PC-9 (cell line): ENCODE measurements around the gene HSDL1. TPM values are rescaled to one million over a fixed set of nuclear protein-coding genes. Genes with fewer than 3 reads are reported as not detected.

Experiments
- BruUV-seq: library from RNA; stranded (reverse); fragments of 400-500 nt; replicated peaks from 2 replicates; lab custom pipeline; 2021; lab: Mats Ljungman, UMichigan
- CTCF ChIA-PET: fragments of 300-600 bp; sonication (Branson Sonifier 250); formaldehyde crosslinking; loops from one replicate; lab custom pipeline; 2022; ENCODE audit warnings: antibody characterized with exemption; lab: Charles Lee
- POLR2A ChIA-PET: fragments of 300-600 bp; sonication (Branson Sonifier 250); formaldehyde crosslinking; loops from one replicate; lab custom pipeline; 2022; ENCODE audit warnings: antibody characterized with exemption; ENCODE audit not compliant: unreplicated experiment; lab: Charles Lee
- DNase-seq, 2 experiments: peaks; one replicate each; pipeline versions ENCODE4 v3.0.0 to v3.0.0-alpha.2; 2015 to 2022; ENCODE audit warnings: mixed read lengths in 1 of 2
- H2AFZ ChIP-seq: fragments of 200-600 bp; sonication (generic); 2 replicates; pipeline ENCODE4 v1.8.1; 2017; ENCODE audit warnings: antibody characterized with exemption
- H3F3A ChIP-seq: fragments of 200-600 bp; sonication (generic); 2 replicates; pipeline ENCODE4 v1.8.1; 2017; ENCODE audit warnings: antibody characterized with exemption, mild to moderate bottlenecking, low read depth; ENCODE audit not compliant: insufficient read depth
- H3K27ac ChIP-seq: fragments of 200-600 bp; sonication (generic); 2 replicates; pipeline ENCODE4 v1.6.1; 2016; ENCODE audit warnings: mixed run types
- H3K27me3 ChIP-seq: fragments of 200-600 bp; sonication (generic); 2 replicates; pipeline ENCODE4 v1.6.1; 2016; ENCODE audit warnings: low read depth, mixed run types; ENCODE audit not compliant: insufficient read depth
- H3K36me3 ChIP-seq: fragments of 200-600 bp; sonication (generic); 2 replicates; pipeline ENCODE4 v1.6.1; 2016; ENCODE audit warnings: low read depth, mixed run types
- H3K4me1 ChIP-seq: fragments of 200-600 bp; sonication (generic); replicated peaks from 2 replicates; pipeline ENCODE4 v1.6.1; 2016; ENCODE audit warnings: mixed run types; ENCODE audit not compliant: insufficient read depth
- H3K4me2 ChIP-seq: fragments of 200-600 bp; sonication (generic); 2 replicates; pipeline ENCODE4 v1.6.1; 2017; ENCODE audit warnings: mixed run types
- H3K4me3 ChIP-seq: fragments of 200-600 bp; sonication (generic); 2 replicates; pipeline ENCODE4 v1.6.1; 2016; ENCODE audit warnings: mixed run types
- H3K79me2 ChIP-seq: fragments of 200-600 bp; sonication (generic); 2 replicates; pipeline ENCODE4 v1.6.1; 2017; ENCODE audit warnings: low read depth, mixed run types
- H3K9me2 ChIP-seq: fragments of 200-600 bp; sonication (generic); 2 replicates; pipeline ENCODE4 v1.8.1; 2017; ENCODE audit warnings: mild to moderate bottlenecking; ENCODE audit not compliant: insufficient read depth
- H3K9me3 ChIP-seq: fragments of 200-600 bp; sonication (generic); 2 replicates; pipeline ENCODE4 v1.8.1; 2016; ENCODE audit warnings: low read depth; ENCODE audit not compliant: insufficient read depth
- H4K20me1 ChIP-seq: fragments of 200-600 bp; sonication (generic); 2 replicates; pipeline ENCODE4 v1.8.1; 2017; ENCODE audit not compliant: insufficient read depth
- EZH2 ChIP-seq: fragments of 200-600 bp; sonication (generic); IDR thresholded peaks from 2 replicates; pipeline ENCODE4 v1.8.0; 2017; ENCODE audit warnings: antibody characterized with exemption, low read depth
- intact Hi-C: fragments of 100-400 bp; cut with micrococcal nuclease; formaldehyde crosslinking; loops from one replicate; pipeline ENCODE4 v1.10.0; 2022; ENCODE audit not compliant: unreplicated experiment
- total RNA-seq: library from RNA; stranded (reverse); gene quantifications from 2 replicates; pipeline ENCODE4 v1.2.3, GENCODE V29; 2021
- TF ChIP-seq, protein P1 (sequence below): fragments of 200-600 bp; sonication (generic); conservative IDR thresholded peaks from 2 replicates; pipeline ENCODE4 v1.6.1; 2017; ENCODE audit warnings: mixed run types, antibody characterized with exemption, mild to moderate bottlenecking, moderate library complexity

HSDL1 gene
- total RNA-seq, 1 experiment from 2014 or later, result 32.1 TPM

DNA sequence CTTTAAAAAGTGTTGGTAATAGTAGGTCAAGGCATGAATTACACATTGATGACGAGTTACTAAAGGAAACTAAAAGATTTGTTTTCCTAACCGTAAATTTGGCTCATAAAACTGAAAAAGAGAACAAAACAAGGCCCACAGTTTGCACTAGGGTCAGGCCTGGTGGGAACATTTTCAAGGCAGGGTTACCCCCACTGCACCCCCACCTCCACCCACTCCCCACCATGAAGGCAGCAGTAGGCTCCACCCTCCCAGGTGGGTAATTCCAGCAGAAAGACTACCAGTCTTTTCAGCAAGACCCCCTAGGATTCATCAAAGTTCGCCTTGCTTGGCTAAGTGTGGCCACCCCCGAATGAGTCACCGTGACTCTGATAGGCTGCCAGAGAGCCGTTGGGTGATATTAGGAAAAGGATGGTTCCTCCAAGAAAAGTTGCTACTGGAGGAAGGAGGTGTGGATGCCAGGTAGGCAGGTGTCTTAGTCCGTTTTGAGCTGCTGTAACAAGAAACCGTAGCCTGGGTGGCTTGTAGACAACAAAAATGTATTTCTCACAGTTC is 8.8 kb upstream of the HSDL1 start:
- POLR2A ChIA-PET, result no interaction called here
- no peak overlapping the region for H2AFZ ChIP-seq

DNA sequence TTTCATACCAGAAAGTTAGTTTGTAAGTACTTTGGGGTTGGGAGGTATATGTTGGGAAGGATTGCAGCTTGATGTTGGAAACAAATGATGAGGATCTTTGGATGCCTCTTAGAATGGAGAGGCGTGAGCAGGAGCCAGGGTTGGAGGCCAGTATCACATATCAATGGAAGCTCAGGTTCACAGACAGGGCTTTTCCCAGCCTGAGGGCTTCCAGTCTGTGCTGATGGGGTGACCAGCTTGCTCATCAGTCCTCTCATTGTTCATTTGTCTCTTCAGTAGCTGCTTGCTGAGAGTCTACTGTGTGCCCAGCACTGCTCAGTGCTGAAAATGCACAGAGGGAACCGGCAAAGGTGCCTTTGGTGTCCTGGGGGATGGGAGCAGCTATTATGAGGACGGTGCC is 5.9 kb upstream of the HSDL1 start:
- no peak overlapping the region for H3K4me2 ChIP-seq
- no peak overlapping the region for H2AFZ ChIP-seq
- H3K79me2 ChIP-seq, result no peaks in the 10 kb centered on the region
- no peak overlapping the region for H3K27ac ChIP-seq
- no peaks in the 10 kb centered on the region for H3K9me2 ChIP-seq
- intact Hi-C loops, result no loop called here
- no TSS peak for BruUV-seq
- H4K20me1 ChIP-seq, result no peaks in the 10 kb centered on the region
- POLR2A ChIA-PET, result no interaction called here
- CTCF ChIA-PET, result no interaction called here
- no peaks in the 10 kb centered on the region for H3K4me1 ChIP-seq
- peaks cover 2% of the 10 kb centered on the region for H3F3A ChIP-seq
- no peaks in the 10 kb centered on the region for H3K27me3 ChIP-seq
- DNase-seq, result no peak
- H3K9me3 ChIP-seq, result 0 out of 2 replicates have a peak, but pooled peaks cover 5% of the 10 kb centered on the region
- H3K4me3 ChIP-seq, result no peak overlapping the region
- TF ChIP-seq, protein P1, sequence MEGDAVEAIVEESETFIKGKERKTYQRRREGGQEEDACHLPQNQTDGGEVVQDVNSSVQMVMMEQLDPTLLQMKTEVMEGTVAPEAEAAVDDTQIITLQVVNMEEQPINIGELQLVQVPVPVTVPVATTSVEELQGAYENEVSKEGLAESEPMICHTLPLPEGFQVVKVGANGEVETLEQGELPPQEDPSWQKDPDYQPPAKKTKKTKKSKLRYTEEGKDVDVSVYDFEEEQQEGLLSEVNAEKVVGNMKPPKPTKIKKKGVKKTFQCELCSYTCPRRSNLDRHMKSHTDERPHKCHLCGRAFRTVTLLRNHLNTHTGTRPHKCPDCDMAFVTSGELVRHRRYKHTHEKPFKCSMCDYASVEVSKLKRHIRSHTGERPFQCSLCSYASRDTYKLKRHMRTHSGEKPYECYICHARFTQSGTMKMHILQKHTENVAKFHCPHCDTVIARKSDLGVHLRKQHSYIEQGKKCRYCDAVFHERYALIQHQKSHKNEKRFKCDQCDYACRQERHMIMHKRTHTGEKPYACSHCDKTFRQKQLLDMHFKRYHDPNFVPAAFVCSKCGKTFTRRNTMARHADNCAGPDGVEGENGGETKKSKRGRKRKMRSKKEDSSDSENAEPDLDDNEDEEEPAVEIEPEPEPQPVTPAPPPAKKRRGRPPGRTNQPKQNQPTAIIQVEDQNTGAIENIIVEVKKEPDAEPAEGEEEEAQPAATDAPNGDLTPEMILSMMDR, result no peak
- TF ChIP-seq EZH2, result no peak
- H3K36me3 ChIP-seq, result no peaks in the 10 kb centered on the region

More for the DNA sequence above, 8.8 kb upstream of the HSDL1 start:
- H3K9me3 ChIP-seq, result 0 out of 2 replicates have a peak, but pooled peaks cover 5% of the 10 kb centered on the region
- no peak overlapping the region for H3K27ac ChIP-seq
- no peaks in the 10 kb centered on the region for H4K20me1 ChIP-seq
- H3K4me2 ChIP-seq, result no peak overlapping the region
- H3K4me1 ChIP-seq, result no peaks in the 10 kb centered on the region
- H3F3A ChIP-seq, result peaks cover 6% of the 10 kb centered on the region
- no peaks in the 10 kb centered on the region for H3K36me3 ChIP-seq
- CTCF ChIA-PET, result no interaction called here
- intact Hi-C loops, result no loop called here
- no peaks in the 10 kb centered on the region for H3K79me2 ChIP-seq
- DNase-seq, result no peak
- no peak for TF ChIP-seq EZH2
- TF ChIP-seq, protein P1, result no peak
- no peaks in the 10 kb centered on the region for H3K9me2 ChIP-seq
- no TSS peak for BruUV-seq
- H3K4me3 ChIP-seq, result no peak overlapping the region
- no peaks in the 10 kb centered on the region for H3K27me3 ChIP-seq

DNA sequence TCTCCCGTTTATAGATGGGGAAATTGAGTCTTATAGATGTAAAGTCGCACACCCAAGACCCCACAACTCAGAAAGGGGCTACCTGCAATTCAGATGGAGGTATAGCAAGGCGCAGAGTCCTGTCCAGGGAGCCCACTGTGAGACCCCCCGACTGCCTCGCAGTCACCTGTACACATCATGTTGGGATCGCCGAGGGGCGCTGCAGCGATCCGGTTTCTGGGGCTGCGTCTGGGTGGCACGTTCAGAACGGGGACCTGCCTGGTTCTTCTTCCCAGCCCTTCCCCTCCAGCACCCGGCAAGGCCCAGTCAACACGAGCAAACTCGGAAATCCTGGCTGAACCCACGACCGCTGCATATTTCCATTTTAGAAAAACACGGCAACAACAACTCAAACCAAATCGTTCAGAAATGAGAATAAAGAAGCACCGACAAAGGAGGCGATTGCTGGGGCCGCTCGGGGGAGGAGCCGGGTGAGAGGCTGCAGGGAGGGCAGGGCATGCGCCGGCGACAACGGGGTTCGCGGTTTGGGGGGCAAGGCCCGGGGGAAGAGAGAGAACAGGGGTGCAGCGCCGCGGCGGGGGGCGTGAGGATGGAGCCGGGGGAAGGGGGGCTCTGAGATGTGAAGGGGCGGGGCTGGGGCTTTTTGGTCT is 643 bp downstream of the HSDL1 start:
- TF ChIP-seq EZH2, result no peak
- TF ChIP-seq, protein P1, result no peak; the same call in 1 of the 2 replicates
- ChIA-PET POLR2A (interaction anchor here (0.6 kb wide), 1 partner anchor 28 kb away, joined by 4 read pairs; no protein-coding TSS in a partner anchor), CTCF (no interaction called here)
- intact Hi-C loops, result no loop called here
- BruUV-seq, result TSS peak; percentile 52
- H3F3A ChIP-seq, result 0 out of 2 replicates have a peak, but pooled peaks cover 7% of the 10 kb centered on the region
- peak overlapping the region; percentile 81 for H3K4me2 ChIP-seq
- peak overlapping the region; percentile 65 for H3K4me3 ChIP-seq
- H3K27me3 ChIP-seq, result no peaks in the 10 kb centered on the region
- H3K27ac ChIP-seq, result no peak overlapping the region
- H3K4me1 ChIP-seq, result peaks cover 12% of the 10 kb centered on the region
- no peaks in the 10 kb centered on the region for H4K20me1 ChIP-seq
- H2AFZ ChIP-seq, result peak overlapping the region; percentile 72
- no peaks in the 10 kb centered on the region for H3K9me2 ChIP-seq
- H3K36me3 ChIP-seq, result no peaks in the 10 kb centered on the region; the same call in 1 of the 2 replicates
- no peaks in the 10 kb centered on the region for H3K9me3 ChIP-seq
- H3K79me2 ChIP-seq, result peaks cover 39% of the 10 kb centered on the region
- peak in 1 of 2 experiments; percentile 38 for DNase-seq
